Measurements from ENCODE around the gene PTDSS2. TPM values are rescaled to one million over a fixed set of nuclear protein-coding genes. Genes with fewer than 3 reads are reported as not detected.
"Not testable (repeated sequence)": the region's sequence is repeated elsewhere in the genome, so short reads cannot be mapped to it uniquely, and the experiment has no call there.

The PTDSS2 gene
- total RNA-seq, 1 donor from 2014 or later, result 27.8 TPM

DNA sequence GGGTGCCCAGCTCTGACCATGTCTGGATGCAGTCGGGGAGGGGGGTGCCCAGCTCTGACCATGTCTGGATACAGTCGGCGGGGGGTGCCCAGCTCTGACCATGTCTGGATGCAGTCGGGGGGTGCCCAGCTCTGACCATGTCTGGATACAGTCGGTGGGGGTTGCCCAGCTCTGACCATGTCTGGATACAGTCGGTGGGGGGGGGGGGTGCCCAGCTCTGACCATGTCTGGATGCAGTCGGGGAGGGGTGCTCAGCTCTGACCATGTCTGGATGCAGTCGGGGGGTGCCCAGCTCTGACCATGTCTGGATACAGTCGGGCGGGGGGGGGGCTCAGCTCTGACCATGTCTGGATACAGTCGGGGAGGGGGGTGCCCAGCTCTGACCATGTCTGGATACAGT is 38.6 kb upstream of the PTDSS2 start:
- DNase-seq (ENCODE audit: missing footprints); intact Hi-C loops (cut with DNase I); ATAC-seq: not testable (repeated sequence)

DNA sequence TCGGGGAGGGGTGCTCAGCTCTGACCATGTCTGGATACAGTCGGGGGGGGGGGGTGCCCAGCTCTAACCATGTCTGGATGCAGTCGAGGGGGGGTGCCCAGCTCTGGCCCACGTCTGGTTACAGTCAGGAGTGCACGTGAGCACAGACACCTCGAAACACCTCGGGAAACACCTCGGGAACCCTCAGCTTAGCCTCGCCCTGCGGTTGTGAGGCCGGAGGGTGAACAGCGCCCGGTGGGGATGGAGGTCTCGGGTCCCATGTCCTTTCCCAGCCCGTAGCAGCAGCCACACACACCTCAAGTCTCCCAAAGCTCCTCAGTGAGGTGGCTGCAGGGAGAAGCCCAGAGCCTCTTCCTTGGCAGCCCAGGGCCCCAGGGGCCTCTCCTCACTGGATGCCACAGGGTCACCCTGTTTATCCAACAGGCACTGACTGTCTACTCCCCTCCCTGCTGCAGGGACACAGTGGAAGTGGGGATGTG is 37.4 kb upstream of the PTDSS2 start:
- intact Hi-C loops (cut with DNase I), result no loop called here
- no peak for ATAC-seq
- peak; percentile 34 for DNase-seq (ENCODE audit: missing footprints)

DNA sequence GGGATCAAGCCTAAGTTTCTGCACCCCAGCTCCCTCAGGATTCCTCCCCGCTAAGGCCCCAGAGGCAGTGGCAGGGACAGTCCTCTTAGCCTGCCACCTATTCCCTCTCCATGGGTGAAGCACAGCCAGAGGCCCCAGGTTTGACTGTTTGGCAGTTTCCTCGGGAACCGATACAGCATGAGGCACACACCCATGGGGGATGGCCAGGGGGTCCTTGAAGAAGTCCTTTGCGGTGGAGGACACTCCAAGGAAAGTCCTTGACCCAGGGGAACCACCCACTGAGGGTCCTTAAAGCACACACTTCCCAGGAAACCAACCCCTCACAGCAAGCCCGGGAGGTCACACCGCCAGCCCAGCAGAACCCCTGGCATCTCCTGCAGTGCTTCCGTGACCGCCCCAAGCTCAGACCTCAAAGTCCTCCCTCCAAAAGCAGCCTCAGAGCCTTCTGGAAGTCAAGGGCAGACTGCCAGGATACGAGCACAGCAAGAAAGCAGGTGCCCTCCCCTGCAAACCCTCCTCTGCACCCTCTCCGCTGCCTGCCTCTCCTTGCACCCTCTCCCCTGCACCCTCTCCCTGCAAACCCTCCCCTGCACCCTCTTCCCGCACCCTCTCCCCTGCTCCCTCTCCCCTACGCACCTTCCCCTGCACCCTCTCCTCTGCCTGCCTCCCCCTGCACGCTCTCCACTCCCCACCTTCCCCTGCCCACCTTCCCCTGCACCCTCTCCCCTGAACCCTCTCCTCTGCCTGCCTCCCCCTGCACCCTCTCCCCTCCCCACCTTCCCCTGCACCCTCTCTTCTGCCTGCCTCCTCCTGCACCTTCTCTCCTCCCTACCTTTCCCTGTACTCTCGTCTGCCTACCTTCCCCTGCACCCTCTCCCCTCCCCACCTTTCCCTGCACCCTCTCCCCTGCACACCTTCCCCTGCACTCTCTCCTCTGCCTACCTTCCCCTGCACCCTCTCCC is 36.7 kb upstream of the PTDSS2 start:
- no peak for ATAC-seq
- intact Hi-C loops (cut with DNase I), result loop anchor here (2.0 kb wide), 1 partner anchor 35 kb away; no protein-coding TSS in a partner anchor
- peak; percentile 39 for DNase-seq (ENCODE audit: missing footprints)

DNA sequence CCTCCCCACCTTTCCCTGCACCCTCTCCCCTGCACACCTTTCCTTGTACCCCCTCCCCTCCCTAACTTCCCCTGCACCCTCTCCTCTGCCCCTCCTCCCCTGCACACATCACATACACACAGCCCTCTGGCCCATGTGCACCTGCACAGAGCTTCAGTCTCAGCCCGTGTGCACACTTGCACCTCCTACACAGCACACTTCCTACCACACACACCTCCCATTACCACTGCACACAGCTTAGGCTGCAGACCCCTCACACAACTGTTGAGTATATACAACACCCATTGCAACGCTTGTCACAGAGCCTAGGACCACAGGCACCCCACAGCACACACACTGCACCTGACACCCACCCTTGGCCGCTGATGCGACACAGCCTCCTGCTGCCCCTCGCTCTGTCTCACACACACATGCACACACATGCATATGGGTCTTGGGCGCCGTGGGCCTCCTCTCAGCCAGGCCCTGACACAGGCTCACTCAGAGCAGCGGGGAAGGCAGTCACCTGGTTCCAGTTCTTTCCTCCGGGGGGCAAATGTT is 35.7 kb upstream of the PTDSS2 start:
- ATAC-seq, result no peak
- peak; percentile 47 for DNase-seq (ENCODE audit: missing footprints)
- intact Hi-C loops (cut with DNase I), result loop anchor here (2.0 kb wide), 1 partner anchor 34 kb away; no protein-coding TSS in a partner anchor

DNA sequence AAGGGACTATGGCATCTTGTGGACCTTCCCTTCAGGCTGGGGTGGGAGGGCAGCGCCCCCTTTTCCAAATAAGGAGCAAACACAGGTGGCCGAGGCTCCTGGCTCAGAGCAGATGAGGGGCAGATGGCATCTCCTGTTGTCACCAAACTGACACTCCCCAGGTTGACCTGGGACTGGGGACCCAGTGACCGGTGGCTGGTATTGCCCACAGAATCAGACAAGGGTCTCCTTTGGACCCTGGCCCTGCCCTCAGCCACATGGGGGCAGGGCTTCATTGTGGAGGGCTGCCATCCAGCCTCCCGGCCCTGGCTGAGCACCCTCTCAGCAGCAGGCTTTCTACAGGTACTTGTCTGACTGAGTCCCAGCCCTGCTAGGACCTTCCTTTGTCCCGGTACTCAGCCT is 34.4 kb upstream of the PTDSS2 start:
- ATAC-seq (no peak), DNase-seq (ENCODE audit: missing footprints) (peak; percentile 32)
- intact Hi-C loops (cut with DNase I), result loop anchor here (2.0 kb wide), 1 partner anchor 33 kb away; no protein-coding TSS in a partner anchor

DNA sequence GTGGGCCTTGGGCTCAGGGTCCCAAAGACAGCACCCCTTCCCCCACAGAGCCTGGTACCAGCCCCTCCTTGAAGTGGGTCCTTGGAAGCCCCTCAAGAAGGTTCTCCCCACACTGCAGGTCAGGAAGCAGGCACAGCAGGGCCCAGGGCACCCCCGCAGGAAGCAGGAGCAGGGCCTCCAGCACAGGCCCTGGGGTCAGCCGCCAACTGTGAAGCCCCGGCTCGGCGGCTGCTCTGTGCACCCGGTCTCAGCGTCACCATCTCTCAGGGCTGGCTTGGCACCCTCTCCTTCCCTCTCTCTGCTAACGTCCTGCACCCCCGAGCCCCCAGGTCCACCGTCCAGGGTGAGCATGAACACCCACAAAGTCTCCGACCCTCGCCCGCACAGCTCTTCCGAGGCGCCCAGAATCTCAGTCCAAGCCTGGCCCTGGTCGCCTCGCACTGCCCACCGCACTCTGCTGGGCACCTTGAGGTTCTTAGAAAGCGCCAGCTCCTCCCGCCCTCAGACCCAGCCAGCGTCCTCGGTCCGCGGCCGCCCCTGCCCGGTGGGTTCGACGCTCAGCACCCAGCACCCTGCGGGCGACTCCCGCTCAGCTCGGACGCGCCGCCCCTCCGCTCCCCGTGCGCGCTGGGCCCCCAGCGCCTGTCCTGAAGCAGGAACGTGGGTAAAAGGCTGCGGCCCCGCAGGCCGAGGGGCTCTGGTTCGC is 33.9 kb upstream of the PTDSS2 start:
- intact Hi-C loops (cut with DNase I), result no loop called here
- ATAC-seq (peak; percentile 2), DNase-seq (ENCODE audit: missing footprints) (peak; percentile 41)

DNA sequence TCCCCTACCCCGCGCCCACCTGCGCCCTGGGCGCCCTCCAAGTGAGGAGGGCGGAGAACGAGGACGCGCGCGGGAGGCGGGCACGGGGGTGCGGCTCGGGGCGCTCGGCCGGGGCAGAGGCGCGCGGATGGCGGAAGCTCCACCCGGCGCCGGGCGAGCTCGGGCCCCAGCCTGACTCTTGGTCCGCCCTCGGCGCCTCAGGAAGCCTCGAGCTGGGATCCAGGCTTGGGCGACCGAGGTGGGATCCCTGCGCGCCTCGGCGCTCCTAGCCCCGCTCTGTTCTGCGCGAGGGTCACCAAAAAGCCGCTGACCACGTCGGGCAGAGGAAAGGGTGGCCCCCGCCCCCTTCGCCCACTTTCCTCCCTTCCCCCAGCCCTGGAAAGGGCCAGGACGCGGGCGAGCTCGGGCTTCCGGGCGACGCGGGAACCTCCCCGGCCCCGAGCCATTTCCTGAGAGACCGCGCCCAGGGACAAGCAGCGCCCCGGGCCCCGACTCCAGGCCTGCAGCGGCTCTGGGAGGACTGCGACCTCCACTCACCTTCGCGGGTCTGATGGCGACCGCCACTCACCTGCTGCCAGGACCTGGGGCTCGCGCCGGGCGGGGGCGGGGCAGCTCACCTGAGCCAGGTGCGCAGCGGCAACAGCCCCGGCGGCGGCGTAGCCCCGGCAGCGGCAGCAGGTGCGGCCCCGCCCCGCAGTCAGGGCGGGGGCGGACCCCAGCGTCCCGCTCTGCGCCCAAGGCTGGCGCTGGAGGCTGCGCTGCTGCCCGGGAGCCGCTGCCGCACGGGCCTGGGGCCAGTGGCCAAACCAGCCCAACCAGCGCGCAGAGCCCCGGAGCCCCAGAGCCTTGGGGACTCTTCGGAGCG is 33.1 kb upstream of the PTDSS2 start:
- ATAC-seq, result peak; percentile 52
- intact Hi-C loops (cut with DNase I), result no loop called here
- peak; percentile 79 for DNase-seq (ENCODE audit: missing footprints)

DNA sequence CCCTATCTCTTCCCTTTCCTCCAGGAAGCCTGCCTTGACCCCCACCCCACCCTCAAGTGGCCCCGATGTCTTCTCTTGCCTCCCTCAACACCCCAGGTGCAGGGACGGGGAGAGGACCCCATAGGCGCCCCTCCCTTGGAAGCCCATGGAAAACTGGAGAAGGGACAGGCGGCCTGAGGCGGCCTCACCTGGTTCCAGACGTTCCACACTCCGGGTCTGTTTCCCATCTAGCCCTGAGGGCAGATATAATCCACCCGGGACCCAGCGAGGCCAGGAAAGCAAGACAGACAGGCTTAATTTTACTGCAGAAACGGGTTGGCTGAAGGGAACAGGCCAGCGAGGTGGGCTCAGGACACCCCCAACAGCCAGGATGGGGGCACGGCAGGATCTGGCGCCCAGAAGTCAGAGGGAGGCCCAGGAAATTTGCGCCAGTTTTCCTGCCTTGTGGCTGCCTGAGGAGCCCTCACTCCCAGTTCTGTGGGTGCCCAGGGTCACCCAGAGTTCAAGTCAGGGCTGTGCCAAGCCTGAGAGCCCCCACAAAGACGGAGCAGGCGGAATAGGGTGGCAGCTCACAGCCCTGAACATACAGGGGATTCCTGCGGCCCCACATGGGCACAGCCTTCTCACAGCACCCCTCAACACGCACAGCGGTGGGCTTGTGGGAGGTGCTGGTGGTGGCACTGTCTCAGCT is 32.3 kb upstream of the PTDSS2 start:
- intact Hi-C loops (cut with DNase I), result no loop called here
- ATAC-seq (no peak), DNase-seq (ENCODE audit: missing footprints) (peak; percentile 18)

DNA sequence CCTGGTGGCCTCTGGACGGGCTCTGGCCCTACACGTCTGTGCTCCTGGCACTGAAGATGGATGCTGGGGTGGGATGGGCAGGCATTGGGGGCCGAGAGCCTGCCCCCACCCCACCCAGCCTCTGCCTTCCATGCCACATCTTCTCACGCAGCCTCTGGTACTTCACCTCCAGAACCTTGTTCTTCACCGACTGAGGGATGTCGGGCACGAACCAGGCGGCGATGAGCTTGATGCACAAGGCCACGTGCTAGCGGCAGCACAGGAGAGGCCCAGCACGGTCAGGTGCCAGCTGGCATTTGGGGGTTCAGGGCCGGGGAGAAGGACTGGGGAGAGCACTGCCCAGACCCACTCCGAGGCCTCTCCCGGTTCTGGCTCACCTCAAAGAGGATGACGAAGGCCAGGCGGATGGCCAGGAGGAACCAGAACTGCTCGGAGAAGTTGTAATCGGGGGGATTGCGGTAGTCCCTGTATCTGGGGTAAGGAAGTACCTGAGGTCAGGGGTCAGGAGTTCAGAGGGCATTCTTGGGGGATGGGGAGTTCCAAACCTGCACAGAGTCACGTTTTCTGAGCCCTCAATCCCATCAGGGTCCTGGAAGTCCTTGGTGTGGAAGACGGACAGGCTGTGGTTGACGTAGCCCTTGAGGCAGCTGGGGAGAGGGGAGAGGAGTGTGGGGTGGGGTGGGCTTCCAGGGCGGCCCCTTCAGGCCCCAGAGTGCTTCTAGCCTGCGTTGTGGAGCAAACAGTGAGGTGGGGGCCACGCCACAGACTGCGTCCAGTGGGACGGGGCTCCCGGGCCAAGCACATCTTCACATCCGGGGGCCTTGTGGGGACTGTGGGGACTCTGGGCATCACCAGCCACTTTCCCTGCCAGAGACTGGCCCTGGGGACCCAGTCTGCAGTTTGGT is 31.5 kb upstream of the PTDSS2 start:
- intact Hi-C loops (cut with DNase I), result no loop called here
- DNase-seq (ENCODE audit: missing footprints) (peak; percentile 42), ATAC-seq (no peak)

DNA sequence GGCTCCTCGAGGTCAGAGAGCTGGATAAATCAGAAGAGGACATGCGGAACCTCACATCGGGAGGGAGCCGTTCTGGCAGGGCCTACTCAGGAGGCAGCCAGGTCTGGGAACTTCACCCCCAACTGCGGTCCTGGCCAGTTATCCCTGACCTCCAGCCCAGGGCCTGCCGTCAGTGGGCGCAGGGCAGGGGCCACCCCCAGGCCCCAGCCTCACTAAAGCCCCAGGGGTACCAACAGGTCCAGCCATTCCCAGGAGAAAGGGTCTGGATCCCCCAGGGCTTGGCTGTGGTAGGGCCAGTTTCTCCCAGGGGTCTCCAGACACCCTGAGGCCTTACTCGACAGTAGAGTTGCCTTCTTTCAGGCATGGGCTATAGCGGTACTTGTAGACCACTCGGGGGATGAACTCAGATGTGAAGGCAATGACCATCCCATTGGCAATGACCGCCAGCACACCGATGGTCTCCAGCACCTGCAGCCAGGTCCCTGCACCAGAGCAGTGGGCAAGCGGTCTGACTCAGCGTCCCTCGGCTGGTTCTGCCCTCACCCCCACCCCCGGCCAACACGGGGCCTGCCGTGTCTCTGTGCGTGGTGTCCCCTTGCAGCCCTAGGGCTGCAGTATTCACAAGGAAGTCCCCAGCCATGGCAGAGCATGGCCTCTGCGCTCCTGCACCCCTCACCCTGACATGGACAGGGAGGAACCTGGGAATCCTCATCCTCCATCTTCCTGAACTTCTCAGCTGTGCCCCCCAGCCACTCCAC is 30.7 kb upstream of the PTDSS2 start:
- no peak for ATAC-seq
- intact Hi-C loops (cut with DNase I), result no loop called here

DNA sequence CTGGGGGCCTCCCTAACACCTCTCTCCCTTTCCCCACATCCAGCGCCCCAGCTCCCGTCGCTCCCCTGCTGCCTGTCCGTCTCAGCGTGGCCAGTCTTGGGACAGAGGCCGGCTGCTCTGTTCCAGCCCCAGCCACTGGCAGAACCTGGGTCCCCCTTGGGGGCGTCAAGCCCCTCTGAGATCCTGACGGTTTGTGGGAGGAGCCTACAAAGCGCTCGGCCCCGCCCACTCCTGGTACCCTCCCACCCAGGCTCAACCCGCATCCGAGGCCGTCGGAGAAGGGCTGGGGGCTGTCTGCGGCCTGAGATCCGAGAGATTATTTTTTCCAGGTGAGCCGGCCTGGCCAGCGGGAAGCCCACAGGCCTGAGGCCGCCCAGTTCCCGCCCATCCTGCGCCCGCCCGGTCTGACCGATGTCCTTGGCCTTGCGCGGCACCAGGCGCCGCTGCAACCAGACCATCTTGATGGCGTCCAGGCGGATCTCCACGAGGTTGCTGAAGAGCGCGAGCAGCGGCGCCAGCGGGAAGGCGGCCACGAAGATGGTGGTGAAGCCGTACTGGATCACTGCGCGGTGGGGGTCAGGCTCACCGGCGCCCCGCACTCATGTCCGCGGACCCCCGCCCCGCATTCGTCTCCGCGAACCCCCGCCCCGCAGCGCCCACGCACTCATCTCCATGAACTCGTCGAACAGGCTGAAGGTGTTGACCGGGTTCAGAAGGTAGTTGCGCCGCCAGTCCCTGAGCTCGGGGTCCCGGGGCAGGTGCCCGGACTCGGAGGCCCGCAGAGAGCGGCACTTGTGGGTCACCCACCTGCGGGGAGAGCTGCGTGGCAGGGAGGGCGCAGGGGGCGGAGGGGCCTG is 29.8 kb upstream of the PTDSS2 start:
- ATAC-seq (no peak), DNase-seq (ENCODE audit: missing footprints) (peak; percentile 64)
- intact Hi-C loops (cut with DNase I), result no loop called here

More for the DNA sequence above, 30.7 kb upstream of the PTDSS2 start:
- peak; percentile 67 for DNase-seq (ENCODE audit: missing footprints)

DNA sequence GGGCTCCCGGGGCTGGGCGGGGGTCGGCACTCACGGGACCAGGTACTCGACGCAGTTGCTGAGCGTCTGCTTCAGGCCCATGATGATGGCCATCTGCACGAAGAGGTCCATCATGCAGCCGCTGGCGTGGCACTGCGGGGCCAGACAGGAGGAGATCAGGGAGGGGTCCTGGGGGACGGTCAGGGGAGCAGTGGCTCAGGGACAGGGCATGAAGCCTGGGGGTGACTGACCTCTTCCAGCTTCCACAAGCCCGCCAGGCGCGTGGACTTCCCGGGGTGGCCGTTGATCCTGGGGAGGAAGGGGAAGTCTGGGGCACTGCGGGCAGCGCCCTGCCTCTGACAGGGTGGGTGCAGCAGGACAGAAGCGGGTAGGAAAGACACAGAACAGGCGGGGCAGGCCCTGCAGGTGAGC is 29.2 kb upstream of the PTDSS2 start:
- intact Hi-C loops (cut with DNase I), result no loop called here
- ATAC-seq (no peak), DNase-seq (ENCODE audit: missing footprints) (peak; percentile 16)

DNA sequence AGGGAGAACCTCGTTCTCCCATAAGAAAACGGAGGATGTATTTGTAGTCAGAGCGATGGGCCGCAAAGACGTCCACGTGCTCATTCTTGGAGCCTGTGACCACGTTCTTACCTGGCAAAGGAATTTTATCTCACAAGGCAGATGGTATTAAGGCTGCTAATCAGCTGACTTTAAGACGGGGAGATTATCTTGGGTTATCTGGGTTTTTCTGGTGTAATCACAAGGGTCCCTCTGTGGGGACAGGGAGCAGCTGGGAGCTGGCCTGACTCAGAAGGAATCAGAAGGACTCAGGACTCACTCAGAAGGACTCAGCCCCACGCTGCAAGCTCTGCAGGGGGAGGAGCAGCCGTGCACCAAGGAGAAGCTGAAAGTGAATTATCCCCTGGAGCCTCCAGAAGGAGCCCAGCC is 27.8 kb upstream of the PTDSS2 start:
- intact Hi-C loops (cut with DNase I), result no loop called here
- ATAC-seq (no peak), DNase-seq (ENCODE audit: missing footprints) (no peak)

DNA sequence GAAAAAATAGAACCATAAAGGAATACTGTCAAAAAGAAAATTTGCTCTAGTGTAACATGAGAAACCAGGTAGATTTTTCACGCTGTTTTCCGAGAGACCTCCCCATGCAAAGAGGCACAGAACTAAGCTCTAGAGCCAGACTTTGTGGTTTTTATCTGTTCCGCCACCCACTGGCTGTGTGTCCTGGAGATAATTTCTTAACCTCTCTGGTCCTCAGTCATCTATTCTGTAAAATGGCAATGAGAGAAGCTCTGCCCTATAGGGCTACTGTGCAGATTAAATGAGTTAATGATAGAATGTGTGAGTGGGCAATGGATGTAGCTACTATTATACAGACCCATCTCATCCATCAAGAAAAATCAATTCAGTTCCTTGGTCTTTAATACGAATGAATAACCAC is 25.8 kb upstream of the PTDSS2 start:
- DNase-seq (ENCODE audit: missing footprints) (no peak), ATAC-seq (no peak)
- intact Hi-C loops (cut with DNase I), result no loop called here

DNA sequence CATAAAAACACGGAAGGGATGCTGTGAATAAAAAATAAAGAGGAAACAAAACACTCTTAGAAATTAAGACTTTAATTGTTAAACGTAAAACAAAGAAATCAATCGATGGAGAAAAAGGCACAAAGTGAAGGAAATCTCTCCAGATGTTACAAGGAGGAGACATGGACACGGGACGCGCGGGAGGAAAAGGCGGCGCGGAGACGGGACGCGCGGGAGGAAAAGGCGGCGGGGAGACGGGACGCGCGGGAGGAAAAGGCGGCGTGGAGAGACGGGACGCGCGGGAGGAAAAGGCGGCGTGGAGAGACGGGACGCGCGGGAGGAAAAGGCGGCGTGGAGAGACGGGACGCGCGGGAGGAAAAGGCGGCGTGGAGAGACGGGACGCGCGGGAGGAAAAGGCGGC is 25.3 kb upstream of the PTDSS2 start:
- DNase-seq (ENCODE audit: missing footprints); ATAC-seq; intact Hi-C loops (cut with DNase I): not testable (repeated sequence)

Data from Right ventricle myocardium inferior (tissue), 1 donor.